ENCODE measurements around the gene NRG2. TPM values are rescaled to one million over a fixed set of nuclear protein-coding genes. Genes with fewer than 3 reads are reported as not detected.

Gene NRG2
- total RNA-seq, 6 experiments from 2014 or later = 0.07 to 0.77 (median 0.14) TPM; not detected in 1

- Histone ChIP-seq H3K27ac (no peak overlapping the region), H3K27me3 (no peaks in the 10 kb centered on the region), H3K4me1 (no peaks in the 10 kb centered on the region), H3K9me3 (no peaks in the 10 kb centered on the region), H3K4me3 (no peak overlapping the region), H3K36me3 (no peaks in the 10 kb centered on the region)
- no peak for DNase-seq
- TF ChIP-seq POLR2A (IDR thresholded peaks at IDR 0.05) = no peak
- no peak for TF ChIP-seq CTCF (IDR thresholded peaks at IDR 0.05)
- intact Hi-C loops (cut with DNase I) = no loop called here
- WGBS (ENCODE audit: insufficient coverage, low coverage, low lambda C conversion rate, missing lambda C conversion rate) = 74% methylated on average over 9 of the region's 15 CpGs
- no peak for ATAC-seq
Measured at GRCh38 chr5:139885172-139885856, 157.8 kb downstream of the NRG2 start.

GRCh38 chr5:139884734-139885133 is 158.4 kb downstream of the NRG2 start:
- DNase-seq (no peak), ATAC-seq (no peak)
- Histone ChIP-seq H3K27ac (no peak overlapping the region), H3K27me3 (no peaks in the 10 kb centered on the region), H3K36me3 (no peaks in the 10 kb centered on the region), H3K9me3 (no peaks in the 10 kb centered on the region), H3K4me3 (no peak overlapping the region), H3K4me1 (no peaks in the 10 kb centered on the region)
- intact Hi-C loops (cut with DNase I) = no loop called here
- no peak for TF ChIP-seq CTCF (IDR thresholded peaks at IDR 0.05)
- TF ChIP-seq POLR2A (IDR thresholded peaks at IDR 0.05) = no peak
- 55% methylated on average over 3 of the region's 3 CpGs for WGBS (ENCODE audit: insufficient coverage, low coverage, low lambda C conversion rate, missing lambda C conversion rate)

GRCh38 chr5:139884144-139884543 is 159.0 kb downstream of the NRG2 start:
- intact Hi-C loops (cut with DNase I) = no loop called here
- H3K9me3 ChIP-seq = no peaks in the 10 kb centered on the region
- TF ChIP-seq CTCF (IDR thresholded peaks at IDR 0.05) (no peak), POLR2A (IDR thresholded peaks at IDR 0.05) (no peak)
- H3K27ac ChIP-seq = no peak overlapping the region
- WGBS (ENCODE audit: insufficient coverage, low coverage, low lambda C conversion rate, missing lambda C conversion rate) = 63% methylated on average over 3 of the region's 3 CpGs
- DNase-seq (no peak), ATAC-seq (no peak)
- H3K4me1 ChIP-seq = no peaks in the 10 kb centered on the region
- no peaks in the 10 kb centered on the region for H3K27me3 ChIP-seq
- H3K4me3 ChIP-seq = no peak overlapping the region
- no peaks in the 10 kb centered on the region for H3K36me3 ChIP-seq

GRCh38 chr5:139882961-139883539 is 160.0 kb downstream of the NRG2 start:
- TF ChIP-seq CTCF (IDR thresholded peaks at IDR 0.05) (no peak), POLR2A (IDR thresholded peaks at IDR 0.05) (no peak)
- 59% methylated on average over 6 of the region's 10 CpGs for WGBS (ENCODE audit: insufficient coverage, low coverage, low lambda C conversion rate, missing lambda C conversion rate)
- Histone ChIP-seq H3K4me3 (no peak overlapping the region), H3K9me3 (no peaks in the 10 kb centered on the region), H3K4me1 (no peaks in the 10 kb centered on the region), H3K27ac (no peak overlapping the region), H3K27me3 (no peaks in the 10 kb centered on the region), H3K36me3 (no peaks in the 10 kb centered on the region)
- ATAC-seq = no peak
- DNase-seq = no peak
- intact Hi-C loops (cut with DNase I) = no loop called here
